Neural progenitor cell (in vitro differentiated cells): ENCODE data around the gene PRR35. TPM values are rescaled to one million over a fixed set of nuclear protein-coding genes. Genes with fewer than 3 reads are reported as not detected.

Experiments
- DNase-seq: peaks from one replicate; pipeline ENCODE4 v3.0.0-alpha.2; 2016; ENCODE audit warnings: low spot score
- H2AFZ ChIP-seq: fragments of 200-600 bp; sonication (generic); replicated peaks from 2 replicates; pipeline ENCODE4 v1.6.1; 2016; ENCODE audit warnings: antibody characterized with exemption
- H3F3A ChIP-seq: fragments of 200-600 bp; sonication (generic); 2 replicates; pipeline ENCODE4 v1.6.1; 2016; ENCODE audit warnings: antibody characterized with exemption, low read depth
- H3K27ac ChIP-seq: fragments of 200-600 bp; sonication (generic); 2 replicates; pipeline ENCODE4 v1.5.1; 2016; ENCODE audit warnings: mild to moderate bottlenecking
- H3K27me3 ChIP-seq: fragments of 200-600 bp; sonication (generic); 2 replicates; pipeline ENCODE4 v1.6.1; 2016; ENCODE audit warnings: mild to moderate bottlenecking, moderate library complexity
- H3K36me3 ChIP-seq: fragments of 200-600 bp; sonication (generic); 2 replicates; pipeline ENCODE4 v1.5.1; 2016
- H3K4me1 ChIP-seq: fragments of 200-600 bp; sonication (generic); 2 replicates; pipeline ENCODE4 v1.6.1; 2016; ENCODE audit warnings: mixed run types
- H3K4me2 ChIP-seq: fragments of 200-600 bp; sonication (generic); 2 replicates; pipeline ENCODE4 v1.6.1; 2016
- H3K4me3 ChIP-seq: fragments of 200-600 bp; sonication (generic); 2 replicates; pipeline ENCODE4 v1.5.1; 2016
- H3K79me2 ChIP-seq: fragments of 200-600 bp; sonication (generic); 2 replicates; pipeline ENCODE4 v1.6.1; 2016; ENCODE audit warnings: low read depth
- H3K9ac ChIP-seq: fragments of 200-600 bp; sonication (generic); 2 replicates; pipeline ENCODE4 v1.6.1; 2016
- H3K9me3 ChIP-seq: fragments of 200-600 bp; sonication (generic); 2 replicates; pipeline ENCODE4 v1.5.1; 2016; ENCODE audit warnings: low read depth
- H4K20me1 ChIP-seq: fragments of 200-600 bp; sonication (generic); 2 replicates; pipeline ENCODE4 v1.6.1; 2016; ENCODE audit warnings: low read depth
- H3K27ac Mint-ChIP-seq: 3 replicates; pipeline ENCODE4 v1.8.0; 2021; ENCODE audit warnings: mixed read lengths
- H3K27me3 Mint-ChIP-seq: 2 replicates; pipeline ENCODE4 v1.8.0; 2022; ENCODE audit warnings: low read depth, mild to moderate bottlenecking, inconsistent platforms, moderate library complexity, mixed read lengths; ENCODE audit not compliant: insufficient read depth
- H3K36me3 Mint-ChIP-seq: 3 replicates; pipeline ENCODE4 v1.8.0; 2021; ENCODE audit warnings: mixed read lengths
- H3K4me1 Mint-ChIP-seq: 3 replicates; pipeline ENCODE4 v1.8.0; 2021; ENCODE audit warnings: mixed read lengths
- H3K4me3 Mint-ChIP-seq: 3 replicates; pipeline ENCODE4 v1.8.0; 2021; ENCODE audit warnings: mild to moderate bottlenecking, moderate library complexity, mixed read lengths
- H3K9me3 Mint-ChIP-seq: 3 replicates; pipeline ENCODE4 v1.8.0; 2020; ENCODE audit warnings: mixed read lengths
- CTCF ChIP-seq: fragments of 200-600 bp; sonication (generic); IDR thresholded peaks from 2 replicates; pipeline ENCODE4 v1.5.1; 2017; ENCODE audit warnings: antibody characterized with exemption, mild to moderate bottlenecking
- EZH2 ChIP-seq: fragments of 200-600 bp; sonication (generic); IDR thresholded peaks from 2 replicates; pipeline ENCODE4 v1.6.1; 2017; ENCODE audit warnings: antibody characterized with exemption, mild to moderate bottlenecking, moderate library complexity
- EZH2phosphoT487 ChIP-seq: fragments of 200-600 bp; sonication (generic); IDR thresholded peaks from 2 replicates; pipeline ENCODE4 v1.6.1; 2017; ENCODE audit warnings: antibody characterized with exemption
- total RNA-seq: library from RNA; depleted of rRNA; stranded (reverse); fragments of >200 nt; gene quantifications from 2 replicates; pipeline ENCODE4 v1.2.3, GENCODE V29; 2015; ENCODE audit warnings: low replicate concordance

The PRR35 gene
- total RNA-seq, 1 donor from 2014 or later, result not detected

- H2AFZ ChIP-seq, result no peak overlapping the region
- peaks cover 52% of the 10 kb centered on the region for H4K20me1 ChIP-seq
- no peak overlapping the region for H3K4me2 ChIP-seq
- no peak for TF ChIP-seq EZH2
- no peak for TF ChIP-seq CTCF
- TF ChIP-seq EZH2phosphoT487, result no peak
- H3K9me3 ChIP-seq, result no peaks in the 10 kb centered on the region
- H3K4me1 ChIP-seq, result peaks cover 2% of the 10 kb centered on the region
- Mint-ChIP-seq H3K9me3 (no peaks in the 10 kb centered on the region), H3K27me3 (peaks cover 6% of the 10 kb centered on the region), H3K27ac (no peak overlapping the region), H3K36me3 (no peaks in the 10 kb centered on the region), H3K4me1 (peaks cover 7% of the 10 kb centered on the region), H3K4me3 (no peak overlapping the region)
- H3K36me3 ChIP-seq, result no peaks in the 10 kb centered on the region
- H3K27me3 ChIP-seq, result peaks cover 22% of the 10 kb centered on the region
- no peak overlapping the region for H3K9ac ChIP-seq
- H3F3A ChIP-seq, result peaks cover 20% of the 10 kb centered on the region
- DNase-seq, result no peak
- H3K79me2 ChIP-seq, result no peaks in the 10 kb centered on the region
- no peak overlapping the region for H3K4me3 ChIP-seq
- H3K27ac ChIP-seq, result no peak overlapping the region
Observed at GRCh38 chr16:580946-581498, 20.8 kb downstream of the PRR35 start.

DNA sequence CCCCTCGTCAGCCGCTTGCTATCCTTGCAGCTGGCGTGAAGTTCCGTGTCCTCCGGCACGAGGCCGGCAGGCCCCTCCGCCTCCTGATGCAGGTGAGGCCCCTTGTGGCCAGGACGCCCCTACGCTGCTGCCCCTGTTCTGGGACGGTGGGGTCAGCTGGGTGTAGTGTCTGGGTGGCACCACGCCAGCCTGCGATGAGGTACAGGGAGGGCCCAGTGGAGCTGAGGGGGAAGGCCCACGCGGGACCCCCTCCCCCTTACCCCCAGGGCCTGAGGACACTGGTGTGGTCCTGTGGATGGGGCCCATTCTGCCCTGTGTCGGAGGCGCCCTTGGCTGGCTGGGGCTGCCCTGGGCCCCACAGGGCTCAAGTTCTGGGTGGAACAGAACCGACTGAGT lies 22.0 kb downstream of the PRR35 start:
- Mint-ChIP-seq H3K36me3 (no peaks in the 10 kb centered on the region), H3K9me3 (no peaks in the 10 kb centered on the region), H3K4me3 (no peak overlapping the region), H3K27ac (no peak overlapping the region), H3K4me1 (peaks cover 7% of the 10 kb centered on the region), H3K27me3 (peaks cover 8% of the 10 kb centered on the region)
- Histone ChIP-seq H4K20me1 (peaks cover 54% of the 10 kb centered on the region), H3K79me2 (no peaks in the 10 kb centered on the region), H3K9me3 (no peaks in the 10 kb centered on the region), H3K27me3 (peaks cover 34% of the 10 kb centered on the region), H2AFZ (no peak overlapping the region), H3F3A (peaks cover 16% of the 10 kb centered on the region), H3K27ac (no peak overlapping the region), H3K36me3 (no peaks in the 10 kb centered on the region), H3K9ac (no peak overlapping the region), H3K4me1 (peaks cover 2% of the 10 kb centered on the region), H3K4me3 (no peak overlapping the region), H3K4me2 (no peak overlapping the region)
- no peak for DNase-seq
- TF ChIP-seq EZH2phosphoT487 (no peak), EZH2 (no peak), CTCF (no peak)

DNA sequence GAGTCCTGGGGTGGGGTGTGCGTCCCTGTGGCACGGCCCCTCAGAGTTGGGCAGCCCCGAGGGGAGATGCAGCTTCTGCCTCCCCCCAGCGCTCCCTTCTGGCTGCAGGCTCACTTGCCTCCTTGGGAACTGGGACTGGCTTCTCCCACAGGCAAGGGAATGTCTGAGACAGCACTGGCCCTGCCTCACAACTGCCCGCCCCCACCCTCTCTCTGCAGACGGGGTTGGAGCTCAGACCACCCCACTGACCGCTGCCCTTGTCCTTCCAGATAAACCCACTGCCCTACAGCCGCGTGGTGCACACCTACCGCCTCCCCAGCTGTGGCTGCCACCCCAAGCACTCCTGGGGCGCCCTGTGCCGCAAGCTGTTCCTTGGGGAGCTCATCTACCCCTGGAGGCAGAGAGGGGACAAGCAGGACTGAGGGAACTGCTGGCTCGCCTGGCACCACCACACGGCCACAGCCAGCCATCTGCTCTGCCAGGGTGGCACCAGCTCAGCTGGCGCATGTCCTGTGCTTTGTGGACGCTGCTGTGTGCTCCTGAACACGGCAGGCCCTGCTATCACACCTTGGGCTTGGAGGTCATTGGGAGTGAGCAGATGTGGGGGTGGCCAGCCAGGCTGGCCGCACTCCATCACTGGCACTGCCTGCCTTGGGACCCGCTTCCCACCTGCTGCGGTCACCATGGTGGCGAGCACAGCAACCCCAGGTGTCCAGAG lies 22.6 kb downstream of the PRR35 start:
- H3K4me3 Mint-ChIP-seq, result no peak overlapping the region

More for the DNA sequence above, 22.6 kb downstream of the PRR35 start:
- H3K4me2 ChIP-seq, result no peak overlapping the region
- H3K27me3 Mint-ChIP-seq, result peaks cover 6% of the 10 kb centered on the region
- H3K36me3 Mint-ChIP-seq, result no peaks in the 10 kb centered on the region
- H2AFZ ChIP-seq, result no peak overlapping the region
- H3K27me3 ChIP-seq, result peaks cover 37% of the 10 kb centered on the region
- H3K9me3 Mint-ChIP-seq, result no peaks in the 10 kb centered on the region
- no peak for DNase-seq
- H3K9ac ChIP-seq, result no peak overlapping the region
- H3K4me3 ChIP-seq, result no peak overlapping the region
- peaks cover 1% of the 10 kb centered on the region for H3K79me2 ChIP-seq
- no peak overlapping the region for H3K27ac Mint-ChIP-seq
- no peaks in the 10 kb centered on the region for H3K36me3 ChIP-seq
- H3K9me3 ChIP-seq, result no peaks in the 10 kb centered on the region
- peaks cover 10% of the 10 kb centered on the region for H3K4me1 Mint-ChIP-seq
- peaks cover 2% of the 10 kb centered on the region for H3K4me1 ChIP-seq
- peaks cover 58% of the 10 kb centered on the region for H4K20me1 ChIP-seq
- TF ChIP-seq EZH2phosphoT487, result no peak
- TF ChIP-seq CTCF, result no peak
- TF ChIP-seq EZH2, result no peak
- peaks cover 20% of the 10 kb centered on the region for H3F3A ChIP-seq
- H3K27ac ChIP-seq, result no peak overlapping the region
